Measurements from ENCODE around the gene CDC40. TPM values are rescaled to one million over a fixed set of nuclear protein-coding genes. Genes with fewer than 3 reads are reported as not detected.

CDC40 gene
- total RNA-seq, result 23.4 and 30.4 TPM in 2 replicates

DNA sequence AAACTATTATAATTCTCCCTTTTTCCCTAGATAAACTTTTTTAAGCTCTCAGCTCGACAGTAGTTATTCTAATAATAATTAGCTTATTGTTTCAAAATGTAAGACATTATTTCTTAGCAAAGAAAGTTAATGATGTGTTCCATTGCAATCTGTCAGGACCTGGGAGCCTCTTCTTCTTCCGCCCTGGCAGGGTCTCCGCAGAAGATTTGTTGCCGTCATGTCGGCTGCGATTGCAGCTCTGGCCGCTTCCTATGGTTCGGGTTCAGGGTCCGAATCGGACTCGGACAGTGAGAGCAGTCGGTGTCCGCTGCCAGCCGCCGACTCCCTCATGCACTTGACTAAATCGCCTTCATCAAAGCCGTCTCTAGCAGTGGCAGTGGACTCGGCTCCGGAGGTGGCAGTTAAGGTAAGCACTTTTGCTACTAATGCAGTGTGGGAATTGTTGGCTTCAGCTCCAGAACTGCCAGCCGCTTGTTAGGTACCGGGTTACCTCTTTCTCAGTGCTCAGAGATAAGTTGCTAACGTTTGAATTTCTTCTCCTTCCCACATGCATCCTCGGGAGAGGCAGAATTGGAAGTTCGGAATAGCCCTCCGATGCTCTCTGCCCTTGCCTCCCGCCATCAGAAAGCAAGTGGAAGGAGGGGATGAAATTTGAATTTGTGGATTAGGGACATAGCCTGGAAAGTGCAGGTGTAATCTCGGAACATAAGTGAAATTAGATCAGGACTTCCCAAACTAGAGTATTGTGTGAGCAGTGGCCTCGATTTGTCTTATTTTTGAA, at the start of gene CDC40:
Gene CDC40, plus strand, starts transcription at position 200 of the 781 bp plus-strand sequence. Its CDS starts 18 bp downstream, at position 218.

GRCh38 chr6:110179406-110180227, 610 bp upstream of the CDC40 start, which contains the start of gene WASF1:
TSS of gene WASF1 (minus strand) at chr6:110179670. CDS start at chr6:110127601, 52,069 bp downstream.

Other genes starting within 250 kb of the CDC40 start
- gene GPR6, start 202.1 kb upstream of the CDC40 start, total RNA-seq, result not detected in 2 replicates
- gene WASF1, start 757 bp upstream of the CDC40 start, total RNA-seq, result 12.3 and 15.3 TPM in 2 replicates
- not detected in 2 replicates for gene METTL24, start 177.9 kb downstream of the CDC40 start, total RNA-seq
- gene DDO, start 235.1 kb downstream of the CDC40 start, total RNA-seq, result under 0.01 and 1.1 TPM in 2 replicates